Measurements from ENCODE around the gene UBAC2.

- TF ChIP-seq CTCF (IDR thresholded peaks at IDR 0.05; ENCODE audit: low read depth, low read length, missing input control) (no peak), TAF1 (conservative IDR thresholded peaks at IDR 0.05) (no peak)
Measured at GRCh38 chr13:99275093-99275469, 74.4 kb downstream of the UBAC2 start.
